ENCODE measurements around the gene SNRPD1. TPM values are rescaled to one million over a fixed set of nuclear protein-coding genes. Genes with fewer than 3 reads are reported as not detected.
A peak's percentile ranks its signal among the peaks of the same experiment; 100 is the strongest.
"Not testable (repeated sequence)": the region's sequence is repeated elsewhere in the genome, so short reads cannot be mapped to it uniquely, and the experiment has no call there.

Gene SNRPD1
- 10 to 100 TPM in 4 of 6 donors, 1 to 10 TPM in 2; 2.1 to 35.8 (median 14.4) TPM for total RNA-seq

DNA sequence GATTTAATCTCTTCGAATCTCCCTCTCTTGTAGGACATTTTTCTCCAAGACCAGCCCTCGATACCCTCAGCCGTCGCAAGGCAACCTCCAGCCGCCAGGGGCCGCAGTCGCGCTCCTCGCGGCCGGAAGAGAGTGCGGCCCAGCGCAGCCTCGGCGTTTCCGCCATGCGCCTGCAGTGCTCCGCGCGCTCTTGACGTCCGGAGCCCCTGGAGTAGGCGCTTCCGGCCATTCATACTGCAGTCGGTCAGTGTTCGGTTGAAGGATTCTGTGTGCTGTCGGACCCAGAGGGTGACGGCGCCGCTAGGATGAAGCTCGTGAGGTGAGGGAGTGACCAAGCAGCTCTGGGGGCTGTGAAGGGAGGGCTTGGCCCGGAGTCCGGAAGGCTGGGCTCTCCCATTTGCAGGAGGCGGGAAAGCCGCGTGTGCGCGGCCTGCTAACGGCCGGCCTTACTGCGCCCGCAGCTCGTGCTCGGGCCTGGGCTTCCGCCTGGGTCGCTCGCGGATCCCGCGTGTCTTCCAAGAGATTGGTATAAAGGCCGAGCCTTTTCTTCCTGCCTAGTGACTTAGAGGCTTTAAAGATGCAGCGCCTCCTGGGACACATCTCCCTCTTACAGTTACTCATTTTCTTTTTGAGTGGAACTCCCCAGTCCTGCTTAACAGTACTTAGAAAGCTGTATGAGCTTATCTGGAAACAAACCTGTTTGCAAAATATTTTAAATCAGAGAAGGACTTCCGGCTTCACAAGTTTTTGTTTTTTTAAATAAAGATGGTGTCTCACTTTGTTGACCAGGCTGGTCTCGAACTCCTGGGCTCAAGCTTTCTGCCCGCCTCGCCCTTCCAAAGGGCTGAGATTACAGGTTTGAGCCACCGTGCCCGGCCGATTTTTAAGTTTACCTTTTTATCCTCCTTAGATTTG is at the start of gene SNRPD1:
TSS of gene SNRPD1 (plus strand) at position 190 of the 915 bp plus-strand sequence. CDS start at position 306, 116 bp downstream.
- peaks cover 7 to 21% (median 18%) of the 10 kb centered on the region in 4 donors for H3K4me1 ChIP-seq
- ATAC-seq (ENCODE audit: low FRiP score in 2 of 2) = peak; percentile 99 to 100
- no peaks in the 10 kb centered on the region for H3K27me3 ChIP-seq
- 1% methylated on average over 23 to 47 of the region's 59 CpGs for WGBS, 2 donors
- DNase-seq = peak; percentile 90 to 99
- no peaks in the 10 kb centered on the region for H3K9me3 ChIP-seq
- peak within 1 kb of the TSS; percentile 76 to 91 (median 90) for H3K27ac ChIP-seq
- H3K4me3 ChIP-seq = peak within 1 kb of the TSS; percentile 75 to 90 (median 80)
- peaks cover 0 to 8% (median 2%) of the 10 kb centered on the region in 4 donors for H3K36me3 ChIP-seq
- TF ChIP-seq CTCF (IDR thresholded peaks at IDR 0.05) (peak; percentile 92 to 97 (median 96)), POLR2A (IDR thresholded peaks at IDR 0.05) (peak in 2 of 4 donors; percentile 50 to 79), POLR2AphosphoS5 (IDR thresholded peaks at IDR 0.05) (peak; percentile 86 to 90), EP300 (IDR thresholded peaks at IDR 0.05) (no peak)

GRCh38 chr18:21571772-21572171 is 40.3 kb upstream of the SNRPD1 start:
- Histone ChIP-seq H3K9me3 (no peaks in the 10 kb centered on the region), H3K27me3 (no peaks in the 10 kb centered on the region), H3K4me3 (no peak overlapping the region), H3K4me1 (no peaks in the 10 kb centered on the region), H3K36me3 (peaks cover 12 to 91% (median 35%) of the 10 kb centered on the region in 4 donors), H3K27ac (no peak overlapping the region)
- DNase-seq (no peak), ATAC-seq (ENCODE audit: low FRiP score in 2 of 2) (no peak)
- TF ChIP-seq EP300 (IDR thresholded peaks at IDR 0.05) (no peak), CTCF (IDR thresholded peaks at IDR 0.05) (no peak), POLR2AphosphoS5 (IDR thresholded peaks at IDR 0.05) (no peak), POLR2A (IDR thresholded peaks at IDR 0.05) (no peak)

DNA sequence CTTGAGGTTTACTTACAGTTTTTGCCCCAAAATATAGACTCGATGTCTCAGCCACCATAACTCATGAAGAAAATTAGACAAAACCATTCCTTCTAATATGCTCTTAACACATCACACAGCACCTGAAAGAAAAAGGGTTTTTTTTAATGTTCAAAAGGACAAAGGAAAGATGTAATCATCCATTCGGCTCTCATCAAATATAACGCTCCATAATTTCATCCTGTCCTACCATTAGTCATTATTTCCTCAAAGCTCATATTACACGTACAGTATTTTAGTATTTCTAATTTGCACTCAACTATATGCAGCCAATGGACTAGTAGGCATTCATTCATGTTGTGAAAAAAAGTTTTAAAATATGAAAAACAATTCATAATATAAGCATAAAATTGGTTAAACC is 36.5 kb upstream of the SNRPD1 start:
- TF ChIP-seq CTCF (IDR thresholded peaks at IDR 0.05) (no peak), EP300 (IDR thresholded peaks at IDR 0.05) (no peak), POLR2A (IDR thresholded peaks at IDR 0.05) (no peak), POLR2AphosphoS5 (IDR thresholded peaks at IDR 0.05) (no peak)
- DNase-seq = no peak
- H3K4me1 ChIP-seq = no peaks in the 10 kb centered on the region
- peaks cover 12 to 69% (median 26%) of the 10 kb centered on the region in 4 donors for H3K36me3 ChIP-seq
- 97% methylated on average over 4 of the region's 4 CpGs for WGBS, 2 donors
- no peaks in the 10 kb centered on the region for H3K9me3 ChIP-seq
- ATAC-seq (ENCODE audit: low FRiP score in 2 of 2) = no peak
- no peak overlapping the region for H3K27ac ChIP-seq
- H3K4me3 ChIP-seq = no peak overlapping the region
- no peaks in the 10 kb centered on the region for H3K27me3 ChIP-seq

GRCh38 chr18:21584391-21584790 is 27.7 kb upstream of the SNRPD1 start:
- ATAC-seq (ENCODE audit: low FRiP score in 2 of 2) = no peak
- Histone ChIP-seq H3K27ac (no peak overlapping the region), H3K4me3 (no peak overlapping the region), H3K9me3 (no peaks in the 10 kb centered on the region), H3K36me3 (peaks cover 0 to 21% (median 4%) of the 10 kb centered on the region in 4 donors), H3K27me3 (no peaks in the 10 kb centered on the region), H3K4me1 (no peaks in the 10 kb centered on the region)
- DNase-seq = no peak
- TF ChIP-seq POLR2A (IDR thresholded peaks at IDR 0.05) (no peak), POLR2AphosphoS5 (IDR thresholded peaks at IDR 0.05) (no peak), CTCF (IDR thresholded peaks at IDR 0.05) (no peak), EP300 (IDR thresholded peaks at IDR 0.05) (no peak)
- 91 to 96% methylated on average over 5 of the region's 5 CpGs for WGBS, 2 donors

GRCh38 chr18:21592361-21592760 is 19.8 kb upstream of the SNRPD1 start:
- 97% methylated on average over 5 of the region's 33 CpGs; no CpG with 5 or more reads in 1 of the 2 donors for WGBS, 2 donors
- not testable (repeated sequence) for H3K9me3 ChIP-seq; H3K4me3 ChIP-seq; H3K36me3 ChIP-seq; H3K27ac ChIP-seq; ATAC-seq (ENCODE audit: low FRiP score in 2 of 2); H3K27me3 ChIP-seq; H3K4me1 ChIP-seq
- peak in 1 of 2 donors; percentile 52 for DNase-seq

Measured in upper lobe of left lung (tissue), 6 donors.